ENCODE data around the gene VASH2.

Gene VASH2

DNA sequence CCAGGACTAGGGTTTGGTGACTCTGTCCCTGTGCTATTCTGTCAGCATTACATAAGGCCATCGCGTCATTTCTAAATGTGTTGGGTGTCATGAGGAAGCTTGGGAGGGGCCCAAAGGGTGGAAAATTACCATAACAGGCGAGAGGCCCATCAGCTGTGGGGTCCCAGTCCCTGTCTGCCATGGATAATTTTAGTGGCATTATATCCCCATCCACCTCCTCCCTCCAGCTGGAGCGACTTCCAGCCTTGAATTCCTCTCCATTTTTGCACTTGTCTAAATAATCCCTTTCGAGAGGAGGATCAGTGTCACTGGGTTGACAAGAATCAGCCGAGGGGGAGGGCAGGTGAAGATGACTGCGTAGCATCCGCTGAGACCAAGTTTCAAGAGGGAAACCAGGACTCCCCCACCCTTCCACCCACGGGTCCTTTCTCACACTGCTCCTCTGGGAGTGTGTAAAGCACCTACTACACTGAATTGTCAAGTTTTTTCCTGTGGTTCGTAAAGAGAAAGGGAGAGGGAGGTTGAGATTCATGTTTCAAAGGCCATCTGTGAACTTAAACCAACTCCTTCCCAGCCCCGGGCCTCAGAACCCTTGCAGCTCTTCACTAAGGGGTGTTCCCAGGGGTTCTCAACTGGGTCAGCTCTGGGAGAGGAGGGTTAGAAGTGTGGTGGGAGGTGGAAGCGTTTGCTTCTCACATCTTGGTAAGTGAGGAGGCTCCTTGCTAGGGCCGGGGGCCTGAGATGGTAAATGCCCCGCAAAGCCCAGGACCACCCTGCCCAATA, 29.2 kb downstream of the VASH2 start:
- Histone ChIP-seq H3K27me3 (ENCODE audit: control insufficient read depth, insufficient read depth, low read length) (no peaks in the 10 kb centered on the region), H3K4me1 (ENCODE audit: control insufficient read depth, insufficient read depth, low read length) (peaks cover 3% of the 10 kb centered on the region; the same call in 1 of the 2 replicates), H3K9me3 (ENCODE audit: control insufficient read depth, insufficient read depth, low read length) (no peaks in the 10 kb centered on the region), H3K36me3 (ENCODE audit: control insufficient read depth, insufficient read depth, low read length) (peaks cover 50% of the 10 kb centered on the region), H3K4me3 (ENCODE audit: low read length) (no peak overlapping the region), H3K27ac (ENCODE audit: low read length) (no peak overlapping the region)
- no peak for DNase-seq (ENCODE audit: low read depth, low spot score)
- no CpG with 5 or more reads among the region's 14 CpGs for WGBS (ENCODE audit: insufficient coverage, insufficient read length)

DNA sequence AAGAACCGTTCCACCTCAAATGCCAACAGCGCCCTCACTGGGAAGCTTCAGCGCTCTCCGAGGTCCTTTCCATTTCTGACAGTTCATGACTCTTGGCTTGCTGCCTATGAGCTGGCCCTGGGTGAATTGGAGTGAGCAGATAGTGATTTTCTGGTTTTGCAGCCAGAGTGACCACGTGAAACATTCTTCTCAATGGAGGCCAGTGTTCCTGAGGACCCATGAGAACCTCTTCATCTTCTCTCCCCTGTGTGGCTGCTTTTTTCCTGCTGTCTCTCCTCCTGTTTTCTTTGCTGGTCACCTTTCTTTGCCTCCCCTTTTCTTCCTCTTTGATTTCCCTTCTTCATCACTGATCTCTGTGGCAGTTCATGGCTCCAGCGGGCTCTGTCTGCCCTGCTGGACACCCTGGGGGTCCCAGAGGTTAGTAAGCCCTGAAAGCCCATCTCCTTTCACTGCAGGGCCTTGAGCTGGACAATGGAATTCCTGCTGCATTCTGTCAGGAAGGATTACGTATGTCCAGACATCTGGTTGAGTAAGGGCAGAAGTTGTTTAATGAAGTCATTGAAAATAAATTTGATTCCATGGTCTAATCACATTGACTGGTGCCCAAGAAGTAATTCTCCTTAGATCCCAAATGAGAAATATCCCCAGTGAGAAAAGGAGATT, 29.9 kb downstream of the VASH2 start:
- peaks cover 3% of the 10 kb centered on the region; the same call in 1 of the 2 replicates for H3K4me1 ChIP-seq (ENCODE audit: control insufficient read depth, insufficient read depth, low read length)
- DNase-seq (ENCODE audit: low read depth, low spot score) = no peak
- no CpG with 5 or more reads among the region's 7 CpGs for WGBS (ENCODE audit: insufficient coverage, insufficient read length)
- no peaks in the 10 kb centered on the region for H3K27me3 ChIP-seq (ENCODE audit: control insufficient read depth, insufficient read depth, low read length)
- peaks cover 46% of the 10 kb centered on the region for H3K36me3 ChIP-seq (ENCODE audit: control insufficient read depth, insufficient read depth, low read length)
- no peak overlapping the region for H3K4me3 ChIP-seq (ENCODE audit: low read length)
- H3K27ac ChIP-seq (ENCODE audit: low read length) = no peak overlapping the region
- H3K9me3 ChIP-seq (ENCODE audit: control insufficient read depth, insufficient read depth, low read length) = no peaks in the 10 kb centered on the region

DNA sequence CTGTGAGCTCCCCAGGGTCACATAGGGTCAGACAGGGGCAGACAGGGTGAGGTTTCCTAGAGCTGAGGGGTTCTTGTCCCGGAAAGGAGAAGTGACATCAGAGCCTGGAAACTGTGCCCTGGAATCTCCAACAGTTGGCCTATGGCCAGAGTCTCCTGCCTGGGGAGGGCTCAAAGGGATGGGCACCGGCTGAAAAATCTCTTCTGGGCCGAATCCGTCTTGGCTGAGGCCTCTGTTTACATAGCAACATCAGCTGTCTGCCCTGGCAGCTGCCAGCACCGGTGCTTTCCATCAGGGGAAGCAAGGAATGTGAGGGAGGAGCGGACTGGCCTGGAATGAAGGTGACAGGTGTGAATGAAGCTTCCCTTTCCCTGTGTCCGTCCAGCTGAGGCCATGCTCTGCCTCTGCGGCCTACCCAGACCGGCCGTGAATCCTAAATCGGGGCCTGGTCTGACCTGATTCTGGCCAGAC, 30.7 kb downstream of the VASH2 start:
- no CpG with 5 or more reads among the region's 11 CpGs for WGBS (ENCODE audit: insufficient coverage, insufficient read length)
- peaks cover 3% of the 10 kb centered on the region; the same call in 1 of the 2 replicates for H3K4me1 ChIP-seq (ENCODE audit: control insufficient read depth, insufficient read depth, low read length)
- no peak overlapping the region for H3K4me3 ChIP-seq (ENCODE audit: low read length)
- H3K9me3 ChIP-seq (ENCODE audit: control insufficient read depth, insufficient read depth, low read length) = no peaks in the 10 kb centered on the region
- no peak overlapping the region for H3K27ac ChIP-seq (ENCODE audit: low read length)
- peaks cover 38% of the 10 kb centered on the region for H3K36me3 ChIP-seq (ENCODE audit: control insufficient read depth, insufficient read depth, low read length)
- DNase-seq (ENCODE audit: low read depth, low spot score) = no peak
- no peaks in the 10 kb centered on the region for H3K27me3 ChIP-seq (ENCODE audit: control insufficient read depth, insufficient read depth, low read length)

DNA sequence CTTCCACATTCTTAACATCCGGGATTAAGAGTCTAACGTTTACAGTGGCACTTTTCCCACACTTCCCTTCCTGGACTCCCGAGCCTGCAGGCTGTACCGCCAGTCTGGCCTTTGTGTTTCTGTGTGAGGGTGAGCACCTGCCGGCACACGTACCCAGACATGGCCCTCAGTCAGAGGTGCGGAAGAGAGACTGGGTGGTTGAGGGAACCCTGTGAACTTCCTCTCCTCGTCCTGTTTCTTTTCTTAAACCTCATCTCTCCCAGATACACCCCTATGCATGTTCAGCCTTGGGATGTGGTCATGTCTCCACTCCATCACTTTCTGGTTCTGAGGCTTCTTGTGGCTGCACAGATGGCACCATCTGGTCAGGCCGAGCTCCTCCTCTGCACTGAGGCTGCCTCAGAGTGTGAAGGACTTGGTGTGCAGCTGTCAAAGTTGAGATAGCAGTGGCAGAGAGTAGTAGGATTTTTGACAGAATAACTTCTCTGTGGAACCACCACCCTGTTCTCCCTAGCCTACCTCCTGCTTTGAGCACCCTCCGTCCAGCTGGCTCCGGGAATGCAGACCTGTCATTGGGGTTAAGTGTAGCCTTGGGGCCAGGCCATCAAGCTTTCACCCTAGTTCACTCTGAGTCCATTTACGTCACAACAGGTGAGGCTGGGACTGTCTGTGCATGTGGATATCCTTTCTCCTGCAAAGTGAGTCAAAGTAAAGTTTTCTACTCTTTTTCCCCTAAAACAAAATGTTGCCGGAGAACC, 31.4 kb downstream of the VASH2 start:
- Histone ChIP-seq H3K27ac (ENCODE audit: low read length) (no peak overlapping the region), H3K4me1 (ENCODE audit: control insufficient read depth, insufficient read depth, low read length) (peaks cover 3% of the 10 kb centered on the region; the same call in 1 of the 2 replicates), H3K27me3 (ENCODE audit: control insufficient read depth, insufficient read depth, low read length) (no peaks in the 10 kb centered on the region), H3K9me3 (ENCODE audit: control insufficient read depth, insufficient read depth, low read length) (no peaks in the 10 kb centered on the region), H3K36me3 (ENCODE audit: control insufficient read depth, insufficient read depth, low read length) (peaks cover 31% of the 10 kb centered on the region), H3K4me3 (ENCODE audit: low read length) (no peak overlapping the region)
- WGBS (ENCODE audit: insufficient coverage, insufficient read length) = no CpG with 5 or more reads among the region's 13 CpGs
- no peak for DNase-seq (ENCODE audit: low read depth, low spot score)

DNA sequence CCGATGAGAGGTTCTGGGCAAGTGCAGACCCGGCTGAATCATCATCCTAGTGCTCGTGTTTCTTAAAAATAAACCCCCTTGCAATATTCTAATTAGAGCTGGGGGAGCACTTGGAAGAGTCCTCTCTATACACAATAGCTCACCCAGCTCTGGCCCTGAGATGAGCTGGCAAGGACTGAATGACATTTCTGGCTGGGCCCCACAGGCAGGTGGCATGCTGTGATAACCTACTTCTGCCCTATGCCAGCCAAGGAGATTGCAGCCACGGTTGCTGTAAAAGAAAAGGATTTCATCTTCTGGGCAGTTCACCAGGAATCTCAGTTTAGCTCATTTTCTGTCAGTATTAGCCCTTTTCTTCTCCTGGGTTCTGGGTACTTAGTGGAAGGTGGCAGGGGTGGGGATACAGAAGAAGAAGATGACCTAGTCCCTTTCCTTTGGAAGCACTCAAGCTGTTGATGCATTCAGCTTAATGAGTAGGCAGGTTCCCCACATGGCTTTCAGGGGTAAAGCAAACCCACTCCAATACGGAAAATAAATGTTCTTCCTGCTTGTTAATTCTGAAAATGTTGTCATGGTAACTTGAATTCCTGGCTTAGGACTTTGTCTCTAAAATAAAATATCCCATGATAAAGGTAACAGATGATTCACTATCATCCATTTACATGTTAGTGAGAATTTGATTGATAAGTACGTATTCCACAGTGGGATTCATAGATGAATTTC, 32.2 kb downstream of the VASH2 start:
- Histone ChIP-seq H3K4me1 (ENCODE audit: control insufficient read depth, insufficient read depth, low read length) (peaks cover 3% of the 10 kb centered on the region; the same call in 1 of the 2 replicates), H3K9me3 (ENCODE audit: control insufficient read depth, insufficient read depth, low read length) (no peaks in the 10 kb centered on the region), H3K27me3 (ENCODE audit: control insufficient read depth, insufficient read depth, low read length) (no peaks in the 10 kb centered on the region), H3K4me3 (ENCODE audit: low read length) (no peak overlapping the region), H3K36me3 (ENCODE audit: control insufficient read depth, insufficient read depth, low read length) (peaks cover 29% of the 10 kb centered on the region), H3K27ac (ENCODE audit: low read length) (no peak overlapping the region)
- no CpG with 5 or more reads among the region's 6 CpGs for WGBS (ENCODE audit: insufficient coverage, insufficient read length)
- DNase-seq (ENCODE audit: low read depth, low spot score) = no peak

DNA sequence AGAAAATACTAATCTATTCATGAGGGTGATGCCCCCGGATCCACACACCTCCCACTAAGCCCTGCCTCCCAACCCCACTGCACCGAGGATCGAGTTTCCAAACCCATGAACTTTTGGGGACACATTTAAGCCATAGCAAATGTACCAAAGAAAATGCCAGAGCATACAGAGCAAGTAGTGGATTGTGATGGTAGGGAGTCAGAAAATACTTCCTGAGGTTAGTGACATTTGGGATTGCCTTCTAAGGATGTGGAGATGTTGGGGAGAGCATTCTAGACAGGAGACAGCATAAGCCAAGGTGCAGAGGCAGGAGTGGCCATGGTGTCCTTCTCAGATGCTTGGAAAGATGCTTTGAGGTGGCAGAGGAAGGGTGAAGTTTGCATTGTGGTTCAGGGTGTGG, 33.1 kb downstream of the VASH2 start:
- no CpG with 5 or more reads among the region's 3 CpGs for WGBS (ENCODE audit: insufficient coverage, insufficient read length)
- H3K27me3 ChIP-seq (ENCODE audit: control insufficient read depth, insufficient read depth, low read length) = no peaks in the 10 kb centered on the region
- H3K4me1 ChIP-seq (ENCODE audit: control insufficient read depth, insufficient read depth, low read length) = peaks cover 1% of the 10 kb centered on the region; the same call in 1 of the 2 replicates
- no peak overlapping the region for H3K4me3 ChIP-seq (ENCODE audit: low read length)
- no peak overlapping the region for H3K27ac ChIP-seq (ENCODE audit: low read length)
- DNase-seq (ENCODE audit: low read depth, low spot score) = no peak
- peaks cover 23% of the 10 kb centered on the region for H3K36me3 ChIP-seq (ENCODE audit: control insufficient read depth, insufficient read depth, low read length)
- H3K9me3 ChIP-seq (ENCODE audit: control insufficient read depth, insufficient read depth, low read length) = no peaks in the 10 kb centered on the region

DNA sequence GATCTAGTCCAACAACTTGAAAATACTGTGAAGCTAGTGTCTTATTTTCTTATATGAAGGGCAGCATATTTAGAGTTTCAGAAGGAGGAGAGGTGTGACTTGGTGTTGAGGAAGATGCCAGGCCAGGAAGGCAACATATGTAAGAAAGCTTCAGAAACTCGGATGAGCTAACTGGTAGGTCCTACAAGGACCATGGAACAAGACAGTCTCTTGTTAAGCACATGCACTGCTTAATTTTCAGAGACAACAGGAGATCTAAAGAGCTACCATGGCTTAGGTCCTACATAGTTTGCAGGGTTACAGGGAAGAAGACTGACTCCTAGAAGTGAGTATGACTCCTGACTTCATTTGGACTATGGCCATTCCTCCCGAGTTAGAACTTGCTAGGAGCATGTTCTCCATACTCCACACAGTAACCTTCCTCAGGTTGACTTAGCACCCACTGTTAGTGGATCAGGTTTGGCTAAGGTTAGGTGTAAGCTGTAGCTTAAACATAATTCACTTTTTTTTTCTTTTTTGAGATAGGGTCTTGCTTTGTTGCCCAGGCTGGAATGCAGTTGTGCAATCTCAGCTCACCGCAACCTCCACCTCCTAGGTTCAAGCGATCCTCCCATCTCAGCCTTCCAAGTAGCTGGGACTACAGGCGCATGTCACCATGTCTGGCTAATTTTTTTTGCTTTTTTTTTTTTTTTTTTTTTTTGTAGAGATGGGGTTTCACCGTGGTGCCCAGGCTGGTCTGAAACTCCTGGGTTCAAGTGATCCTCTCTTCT, 34.4 kb downstream of the VASH2 start:
- no peak overlapping the region for H3K27ac ChIP-seq (ENCODE audit: low read length)
- DNase-seq (ENCODE audit: low read depth, low spot score) = no peak
- no CpG with 5 or more reads among the region's 6 CpGs for WGBS (ENCODE audit: insufficient coverage, insufficient read length)
- H3K9me3 ChIP-seq (ENCODE audit: control insufficient read depth, insufficient read depth, low read length) = no peaks in the 10 kb centered on the region
- H3K27me3 ChIP-seq (ENCODE audit: control insufficient read depth, insufficient read depth, low read length) = no peaks in the 10 kb centered on the region
- H3K36me3 ChIP-seq (ENCODE audit: control insufficient read depth, insufficient read depth, low read length) = peaks cover 16% of the 10 kb centered on the region; the same call in 1 of the 2 replicates
- peaks cover 1% of the 10 kb centered on the region; the same call in 1 of the 2 replicates for H3K4me1 ChIP-seq (ENCODE audit: control insufficient read depth, insufficient read depth, low read length)
- H3K4me3 ChIP-seq (ENCODE audit: low read length) = no peak overlapping the region

GRCh38 chr1:212986551-212986950, 36.2 kb downstream of the VASH2 start:
- H3K36me3 ChIP-seq (ENCODE audit: control insufficient read depth, insufficient read depth, low read length) = peaks cover 9% of the 10 kb centered on the region; the same call in 1 of the 2 replicates
- DNase-seq (ENCODE audit: low read depth, low spot score) = no peak
- H3K27me3 ChIP-seq (ENCODE audit: control insufficient read depth, insufficient read depth, low read length) = no peaks in the 10 kb centered on the region
- H3K4me1 ChIP-seq (ENCODE audit: control insufficient read depth, insufficient read depth, low read length) = peaks cover 1% of the 10 kb centered on the region; the same call in 1 of the 2 replicates
- WGBS (ENCODE audit: insufficient coverage, insufficient read length) = no CpG with 5 or more reads among the region's 2 CpGs
- H3K27ac ChIP-seq (ENCODE audit: low read length) = no peak overlapping the region
- H3K4me3 ChIP-seq (ENCODE audit: low read length) = no peak overlapping the region
- no peaks in the 10 kb centered on the region for H3K9me3 ChIP-seq (ENCODE audit: control insufficient read depth, insufficient read depth, low read length)

GRCh38 chr1:212987702-212988322, 37.5 kb downstream of the VASH2 start:
- DNase-seq (ENCODE audit: low read depth, low spot score) = no peak
- Histone ChIP-seq H3K36me3 (ENCODE audit: control insufficient read depth, insufficient read depth, low read length) (peaks cover 9% of the 10 kb centered on the region; the same call in 1 of the 2 replicates), H3K9me3 (ENCODE audit: control insufficient read depth, insufficient read depth, low read length) (no peaks in the 10 kb centered on the region), H3K27me3 (ENCODE audit: control insufficient read depth, insufficient read depth, low read length) (no peaks in the 10 kb centered on the region), H3K27ac (ENCODE audit: low read length) (no peak overlapping the region), H3K4me3 (ENCODE audit: low read length) (no peak overlapping the region), H3K4me1 (ENCODE audit: control insufficient read depth, insufficient read depth, low read length) (no peaks in the 10 kb centered on the region)
- no CpG with 5 or more reads among the region's 6 CpGs for WGBS (ENCODE audit: insufficient coverage, insufficient read length)

Measured in iPS DF 6.9 (cell line).